GM19238 (cell line): ENCODE measurements around the gene CUL4A.
"Not testable (repeated sequence)": the region's sequence is repeated elsewhere in the genome, so short reads cannot be mapped to it uniquely, and the experiment has no call there.

ENCODE experiments used
- DNase-seq: peaks from one replicate; pipeline ENCODE4 v3.0.0; 2011; ENCODE audit warnings: low spot score; ENCODE audit not compliant: insufficient read length

CUL4A gene

GRCh38 chr13:113209336-113209758 lies at the start of gene CUL4A:
Gene CUL4A, plus strand, starts transcription at chr13:113209613. Its CDS starts 15 bp downstream, at chr13:113209628.
- peak; percentile 56 for DNase-seq

- no peak for DNase-seq
These were observed 49.7 kb upstream of the CUL4A start for GRCh38 chr13:113159701-113160100.

- no peak for DNase-seq
These were observed 48.4 kb upstream of the CUL4A start for GRCh38 chr13:113160983-113161382.

- no peak for DNase-seq
These were observed 48.0 kb upstream of the CUL4A start for GRCh38 chr13:113161433-113161832.

- not testable (repeated sequence) for DNase-seq
These were observed 47.4 kb upstream of the CUL4A start for GRCh38 chr13:113161975-113162374.

- no peak for DNase-seq
These were observed 46.4 kb upstream of the CUL4A start for GRCh38 chr13:113162783-113163685.

GRCh38 chr13:113164492-113164891 lies 44.9 kb upstream of the CUL4A start:
- DNase-seq, result no peak

- no peak for DNase-seq
These were observed 43.1 kb upstream of the CUL4A start for GRCh38 chr13:113166266-113166665.

- DNase-seq, result no peak
These were observed 42.7 kb upstream of the CUL4A start for GRCh38 chr13:113166681-113167080.

- no peak for DNase-seq
These were observed 42.3 kb upstream of the CUL4A start for GRCh38 chr13:113167155-113167554.

- no peak for DNase-seq
These were observed 41.8 kb upstream of the CUL4A start for GRCh38 chr13:113167575-113167974.

GRCh38 chr13:113168211-113168610 lies 41.2 kb upstream of the CUL4A start:
- DNase-seq, result no peak

GRCh38 chr13:113169277-113170272 lies 39.8 kb upstream of the CUL4A start:
- DNase-seq, result no peak

- no peak for DNase-seq
These were observed 38.9 kb upstream of the CUL4A start for GRCh38 chr13:113170511-113170910.

- no peak for DNase-seq
These were observed 37.9 kb upstream of the CUL4A start for GRCh38 chr13:113171250-113172125.

GRCh38 chr13:113172419-113172926 lies 36.9 kb upstream of the CUL4A start:
- DNase-seq, result no peak

- DNase-seq, result no peak
These were observed 33.1 kb upstream of the CUL4A start for GRCh38 chr13:113176280-113176679.

- no peak for DNase-seq
These were observed 32.6 kb upstream of the CUL4A start for GRCh38 chr13:113176822-113177221.

GRCh38 chr13:113178070-113178895 lies 31.1 kb upstream of the CUL4A start:
- DNase-seq, result no peak

GRCh38 chr13:113178896-113179167 lies 30.6 kb upstream of the CUL4A start:
- no peak for DNase-seq
